Panc1 (cell line): Measurements from ENCODE around the gene DENND4C. TPM values are rescaled to one million over a fixed set of nuclear protein-coding genes. Genes with fewer than 3 reads are reported as not detected.

Source experiments
- ATAC-seq: fragments of 200-7000 bp; cut with Tn5 transposase; 2 replicates; pipeline ENCODE4 v1.9.1; 2020; ENCODE audit warnings: mild to moderate bottlenecking, moderate library complexity
- BruUV-seq: library from RNA; stranded (reverse); fragments of 400-500 nt; replicated peaks from 2 replicates; lab custom pipeline; 2021; lab: Mats Ljungman, UMichigan
- CTCF ChIA-PET: fragments of 300-600 bp; sonication (Branson Sonifier 250); formaldehyde crosslinking; loops from one replicate; lab custom pipeline; 2022; ENCODE audit warnings: antibody characterized with exemption; lab: Charles Lee
- POLR2A ChIA-PET: fragments of 300-600 bp; sonication (Branson Sonifier 250); formaldehyde crosslinking; loops from one replicate; lab custom pipeline; 2022; ENCODE audit warnings: antibody characterized with exemption; lab: Charles Lee
- DNase-seq: peaks from one replicate; pipeline ENCODE4 v3.0.0-alpha.2; 2010; ENCODE audit warnings: low read depth, low spot score
- H3K27ac ChIP-seq: 2 replicates; pipeline ENCODE4 v1.5.1; 2011; ENCODE audit warnings: mild to moderate bottlenecking, low read length, inconsistent platforms
- H3K27me3 ChIP-seq: fragments of 200-500 bp; sonication (Bioruptor generic); 2 replicates; pipeline ENCODE4 v1.6.0; 2014; ENCODE audit warnings: low read length, inconsistent platforms; ENCODE audit not compliant: control insufficient read depth, insufficient read depth
- H3K36me3 ChIP-seq: fragments of 200-500 bp; sonication (Bioruptor generic); 2 replicates; pipeline ENCODE4 v1.5.1; 2014; ENCODE audit warnings: inconsistent platforms, mild to moderate bottlenecking, low read length, moderate library complexity; ENCODE audit not compliant: control insufficient read depth, insufficient read depth
- H3K4me1 ChIP-seq: 2 replicates; pipeline ENCODE4 v1.5.1; 2011; ENCODE audit warnings: inconsistent platforms, mild to moderate bottlenecking, low read length, moderate library complexity; ENCODE audit not compliant: control insufficient read depth, insufficient read depth
- H3K4me3 ChIP-seq, 2 experiments: 2 replicates each; pipeline ENCODE4 v1.5.1; 2011 to 2012; ENCODE audit warnings: low read depth in 2 of 2, low read length in 2 of 2, mild to moderate bottlenecking in 2 of 2, inconsistent platforms in 1 of 2, moderate library complexity in 1 of 2
- H3K9me3 ChIP-seq: fragments of 200-500 bp; sonication (Bioruptor generic); 2 replicates; pipeline ENCODE4 v1.5.1; 2014; ENCODE audit warnings: low read depth, mild to moderate bottlenecking, inconsistent platforms, low read length, moderate library complexity; ENCODE audit not compliant: control insufficient read depth, insufficient read depth
- CTCF ChIP-seq: fragments of 450-650 bp; IDR thresholded peaks from 2 replicates; pipeline ENCODE4 v1.5.1; 2017; ENCODE audit warnings: mild to moderate bottlenecking
- POLR2AphosphoS5 ChIP-seq: IDR thresholded peaks from 2 replicates; pipeline ENCODE4 v1.6.1; 2012; ENCODE audit warnings: mild to moderate bottlenecking, low read depth, low read length, moderate library complexity
- REST ChIP-seq, 2 experiments: IDR thresholded peaks; 2 replicates each; pipeline ENCODE4 v1.6.1; 2011 to 2012; ENCODE audit warnings: low read depth in 2 of 2, control low read depth in 1 of 2, low read length in 1 of 2, mild to moderate bottlenecking in 1 of 2, moderate library complexity in 1 of 2; ENCODE audit not compliant: insufficient read depth in 1 of 2
- SIN3A ChIP-seq: IDR thresholded peaks from 2 replicates; pipeline ENCODE4 v1.6.1; 2012; ENCODE audit warnings: low read depth, mild to moderate bottlenecking, low read length, moderate library complexity, borderline replicate concordance; ENCODE audit not compliant: insufficient read depth
- TCF7L2 ChIP-seq: IDR thresholded peaks from 2 replicates; pipeline ENCODE4 v1.6.1; 2011; ENCODE audit warnings: mild to moderate bottlenecking, low read depth, low read length, inconsistent platforms
- in situ Hi-C: cut with HindIII; loops from 2 replicates; pipeline ENCODE4 v1.10.0; 2016; ENCODE audit warnings: low sequenced_read_pairs, low pct_unique_long_range_greater_than_20kb
- intact Hi-C: fragments of 100-400 bp; cut with micrococcal nuclease; formaldehyde crosslinking; loops from one replicate; pipeline ENCODE4 v1.10.0; 2022; ENCODE audit not compliant: unreplicated experiment
- total RNA-seq: library from RNA; stranded (reverse); gene quantifications from one replicate; pipeline ENCODE4 v1.2.1, GENCODE V29; 2021; ENCODE audit not compliant: unreplicated experiment

DENND4C gene
- total RNA-seq, 1 experiment from 2014 or later = 10.5 TPM

- Histone ChIP-seq H3K9me3 (no peaks in the 10 kb centered on the region), H3K4me1 (no peaks in the 10 kb centered on the region), H3K4me3 (no peak overlapping the region), H3K36me3 (no peaks in the 10 kb centered on the region; the same call in 1 of the 2 replicates), H3K27ac (no peak overlapping the region), H3K27me3 (no peaks in the 10 kb centered on the region)
- no peak for ATAC-seq
- ChIA-PET CTCF (no interaction called here), POLR2A (interaction anchor here (0.7 kb wide), 1 partner anchor 37 kb away, joined by 6 read pairs; no protein-coding TSS in a partner anchor)
- no peak for TF ChIP-seq POLR2AphosphoS5
- no peak for TF ChIP-seq TCF7L2
- no peak for TF ChIP-seq SIN3A
- no peak for TF ChIP-seq REST (IDR thresholded peaks at IDR 0.05; ENCODE audit: insufficient read depth in 1 of 2, low read depth in 2 of 2, low read length in 1 of 2)
- no peak for TF ChIP-seq CTCF
- in situ Hi-C loops (no loop called here), intact Hi-C loops (no loop called here)
- DNase-seq = no peak
- BruUV-seq = no TSS peak
Measured at GRCh38 chr9:19336166-19336565, 105.7 kb downstream of the DENND4C start.

- Histone ChIP-seq H3K36me3 (no peaks in the 10 kb centered on the region; the same call in 1 of the 2 replicates), H3K27me3 (no peaks in the 10 kb centered on the region), H3K4me3 (no peak overlapping the region), H3K9me3 (no peaks in the 10 kb centered on the region), H3K27ac (no peak overlapping the region), H3K4me1 (no peaks in the 10 kb centered on the region)
- TF ChIP-seq TCF7L2 (no peak), CTCF (no peak), POLR2AphosphoS5 (no peak), REST (IDR thresholded peaks at IDR 0.05; ENCODE audit: insufficient read depth in 1 of 2, low read depth in 2 of 2, low read length in 1 of 2) (no peak), SIN3A (no peak)
- intact Hi-C loops (no loop called here), in situ Hi-C loops (no loop called here)
- ChIA-PET CTCF (no interaction called here), POLR2A (no interaction called here)
- BruUV-seq = no TSS peak
- DNase-seq (no peak), ATAC-seq (no peak)
Measured at GRCh38 chr9:19342947-19343346, 112.5 kb downstream of the DENND4C start.
